ENCODE results near the gene SCN3A.

DNA sequence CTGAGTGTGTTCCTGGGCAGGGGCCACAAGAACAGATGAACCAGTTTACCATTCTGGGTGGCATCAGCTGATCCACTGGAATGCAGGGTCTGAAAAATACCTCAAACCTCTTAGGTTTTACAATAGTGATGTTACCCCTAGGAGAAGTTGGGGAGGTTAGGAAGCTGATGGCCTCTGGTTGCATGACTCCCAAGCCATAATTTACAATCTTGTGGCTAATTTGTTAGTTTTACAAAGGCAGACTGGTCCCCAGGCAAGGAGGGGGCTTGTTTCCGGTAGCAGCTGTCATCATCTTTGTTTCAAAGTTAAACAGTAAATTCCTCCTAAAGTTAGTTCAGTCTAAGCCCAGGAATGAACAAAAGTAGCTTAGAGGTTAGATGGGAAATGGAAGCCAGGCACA is 134.7 kb downstream of the SCN3A start:
- TF ChIP-seq, protein P1, sequence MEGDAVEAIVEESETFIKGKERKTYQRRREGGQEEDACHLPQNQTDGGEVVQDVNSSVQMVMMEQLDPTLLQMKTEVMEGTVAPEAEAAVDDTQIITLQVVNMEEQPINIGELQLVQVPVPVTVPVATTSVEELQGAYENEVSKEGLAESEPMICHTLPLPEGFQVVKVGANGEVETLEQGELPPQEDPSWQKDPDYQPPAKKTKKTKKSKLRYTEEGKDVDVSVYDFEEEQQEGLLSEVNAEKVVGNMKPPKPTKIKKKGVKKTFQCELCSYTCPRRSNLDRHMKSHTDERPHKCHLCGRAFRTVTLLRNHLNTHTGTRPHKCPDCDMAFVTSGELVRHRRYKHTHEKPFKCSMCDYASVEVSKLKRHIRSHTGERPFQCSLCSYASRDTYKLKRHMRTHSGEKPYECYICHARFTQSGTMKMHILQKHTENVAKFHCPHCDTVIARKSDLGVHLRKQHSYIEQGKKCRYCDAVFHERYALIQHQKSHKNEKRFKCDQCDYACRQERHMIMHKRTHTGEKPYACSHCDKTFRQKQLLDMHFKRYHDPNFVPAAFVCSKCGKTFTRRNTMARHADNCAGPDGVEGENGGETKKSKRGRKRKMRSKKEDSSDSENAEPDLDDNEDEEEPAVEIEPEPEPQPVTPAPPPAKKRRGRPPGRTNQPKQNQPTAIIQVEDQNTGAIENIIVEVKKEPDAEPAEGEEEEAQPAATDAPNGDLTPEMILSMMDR (IDR thresholded peaks at IDR 0.05): no peak
- no peak for TF ChIP-seq POLR2A (IDR thresholded peaks at IDR 0.05)
